Upper lobe of right lung (tissue), 1 donor: Measurements from ENCODE around the gene BCAS3. TPM values are rescaled to one million over a fixed set of nuclear protein-coding genes. Genes with fewer than 3 reads are reported as not detected.

ENCODE experiments used
- ATAC-seq: fragments of 200-7000 bp; cut with Tn5 transposase; one replicate; pipeline ENCODE4 v1.9.1; 2020; ENCODE audit warnings: mild to moderate bottlenecking, moderate library complexity
- DNase-seq: peaks from one replicate; pipeline ENCODE4 v3.0.0-alpha.2; 2020
- H3K27ac ChIP-seq: fragments of 200-600 bp; one replicate; pipeline ENCODE4 v1.8.0; 2022
- H3K27me3 ChIP-seq: fragments of 200-600 bp; one replicate; pipeline ENCODE4 v1.8.0; 2022; ENCODE audit warnings: mild to moderate bottlenecking
- H3K36me3 ChIP-seq: fragments of 200-600 bp; one replicate; pipeline ENCODE4 v1.8.0; 2022
- H3K4me1 ChIP-seq: fragments of 200-600 bp; one replicate; pipeline ENCODE4 v1.8.0; 2022
- H3K4me3 ChIP-seq: fragments of 200-600 bp; one replicate; pipeline ENCODE4 v1.8.0; 2022; ENCODE audit warnings: mild to moderate bottlenecking
- H3K9me3 ChIP-seq: fragments of 200-600 bp; one replicate; pipeline ENCODE4 v1.8.0; 2022
- intact Hi-C: fragments of 100-400 bp; cut with DNase I; formaldehyde crosslinking; loops from one replicate; pipeline ENCODE4 v1.11.0; 2022
- total RNA-seq: library from RNA; stranded (reverse); fragmentation: NEBNext Ultra II Directional; extraction: Animal tissue kit (Norgen Biotek cat#: 25700); gene quantifications from one replicate; pipeline ENCODE4 v1.2.1, GENCODE V29; 2021
- TF ChIP-seq, protein P1 (sequence below): fragments of 200-600 bp; IDR thresholded peaks from one replicate; pipeline ENCODE4 v1.8.0; 2022; ENCODE audit warnings: antibody characterized with exemption
- donor health status: DM: no; HTN: yes; CAD: no; lungs with severe emphysema.

Gene BCAS3
- total RNA-seq, 1 donor from 2014 or later: 23.5 TPM

DNA sequence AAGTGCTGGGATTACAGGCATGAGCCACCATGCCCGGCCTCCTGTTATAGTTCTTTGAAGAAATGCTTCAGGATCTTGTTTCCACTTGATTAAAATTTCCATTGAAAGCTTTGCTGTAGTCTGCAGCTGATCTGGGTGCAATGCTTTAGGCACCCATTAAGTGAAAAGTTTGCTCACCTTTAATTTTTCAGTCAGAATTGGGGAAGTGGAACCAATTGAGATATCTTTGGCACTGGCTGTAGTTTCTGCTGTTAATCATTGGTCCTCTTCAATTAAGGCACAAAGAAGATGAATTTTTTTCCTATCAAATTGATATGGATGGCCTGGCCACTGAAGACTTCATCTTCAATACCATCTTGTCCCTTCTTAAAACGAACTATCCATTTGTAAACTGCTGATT, 385.9 kb downstream of the BCAS3 start:
- Histone ChIP-seq H3K4me1 (peaks cover 19% of the 10 kb centered on the region), H3K9me3 (no peaks in the 10 kb centered on the region), H3K27ac (no peak overlapping the region), H3K4me3 (no peak overlapping the region), H3K36me3 (no peaks in the 10 kb centered on the region), H3K27me3 (no peaks in the 10 kb centered on the region)
- intact Hi-C loops: no loop called here
- no peak for ATAC-seq
- DNase-seq: no peak
- TF ChIP-seq, protein P1, sequence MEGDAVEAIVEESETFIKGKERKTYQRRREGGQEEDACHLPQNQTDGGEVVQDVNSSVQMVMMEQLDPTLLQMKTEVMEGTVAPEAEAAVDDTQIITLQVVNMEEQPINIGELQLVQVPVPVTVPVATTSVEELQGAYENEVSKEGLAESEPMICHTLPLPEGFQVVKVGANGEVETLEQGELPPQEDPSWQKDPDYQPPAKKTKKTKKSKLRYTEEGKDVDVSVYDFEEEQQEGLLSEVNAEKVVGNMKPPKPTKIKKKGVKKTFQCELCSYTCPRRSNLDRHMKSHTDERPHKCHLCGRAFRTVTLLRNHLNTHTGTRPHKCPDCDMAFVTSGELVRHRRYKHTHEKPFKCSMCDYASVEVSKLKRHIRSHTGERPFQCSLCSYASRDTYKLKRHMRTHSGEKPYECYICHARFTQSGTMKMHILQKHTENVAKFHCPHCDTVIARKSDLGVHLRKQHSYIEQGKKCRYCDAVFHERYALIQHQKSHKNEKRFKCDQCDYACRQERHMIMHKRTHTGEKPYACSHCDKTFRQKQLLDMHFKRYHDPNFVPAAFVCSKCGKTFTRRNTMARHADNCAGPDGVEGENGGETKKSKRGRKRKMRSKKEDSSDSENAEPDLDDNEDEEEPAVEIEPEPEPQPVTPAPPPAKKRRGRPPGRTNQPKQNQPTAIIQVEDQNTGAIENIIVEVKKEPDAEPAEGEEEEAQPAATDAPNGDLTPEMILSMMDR: no peak

DNA sequence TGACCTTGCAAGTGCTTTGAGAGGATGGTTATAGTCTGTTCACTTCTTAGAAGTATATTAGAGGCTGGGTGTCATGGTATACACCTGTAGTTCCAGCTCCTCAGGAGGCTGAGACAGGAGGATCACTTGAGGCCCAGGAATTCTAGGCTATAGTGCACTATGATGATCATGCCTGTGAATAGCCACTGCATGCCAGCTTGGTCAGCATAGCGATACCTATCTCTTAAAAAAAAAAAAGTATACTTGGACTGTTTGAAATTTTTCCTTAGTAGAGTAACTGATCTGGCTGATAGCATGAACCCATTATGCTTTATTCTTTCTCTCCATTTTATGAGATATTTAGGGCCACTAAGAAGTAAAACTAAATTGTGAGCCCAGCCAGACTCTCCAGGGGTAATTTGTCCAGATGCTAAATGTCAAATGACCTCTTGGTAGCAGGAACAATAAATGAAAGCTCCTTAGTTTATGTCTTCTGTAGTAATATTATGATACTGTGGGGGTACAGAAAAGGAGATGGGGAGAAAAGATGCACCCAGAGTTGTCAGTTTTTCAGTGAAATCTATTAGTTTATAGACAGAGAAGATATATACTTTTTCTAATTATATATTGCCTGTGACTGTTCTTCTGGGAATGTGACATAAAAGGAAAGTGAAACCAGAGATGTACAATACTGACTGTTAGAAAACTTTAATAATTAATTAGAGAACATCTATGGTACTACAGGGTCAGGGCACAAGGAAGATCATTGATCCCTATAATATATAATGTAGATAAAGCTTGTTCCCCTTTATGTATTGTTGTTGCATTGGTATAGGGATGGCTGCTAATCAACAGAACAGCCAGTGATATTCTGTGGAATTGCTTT, 386.7 kb downstream of the BCAS3 start:
- Histone ChIP-seq H3K4me3 (no peak overlapping the region), H3K36me3 (no peaks in the 10 kb centered on the region), H3K9me3 (no peaks in the 10 kb centered on the region), H3K4me1 (peaks cover 19% of the 10 kb centered on the region), H3K27me3 (no peaks in the 10 kb centered on the region), H3K27ac (no peak overlapping the region)
- intact Hi-C loops: no loop called here
- no peak for ATAC-seq
- no peak for DNase-seq
- TF ChIP-seq, protein P1: no peak

DNA sequence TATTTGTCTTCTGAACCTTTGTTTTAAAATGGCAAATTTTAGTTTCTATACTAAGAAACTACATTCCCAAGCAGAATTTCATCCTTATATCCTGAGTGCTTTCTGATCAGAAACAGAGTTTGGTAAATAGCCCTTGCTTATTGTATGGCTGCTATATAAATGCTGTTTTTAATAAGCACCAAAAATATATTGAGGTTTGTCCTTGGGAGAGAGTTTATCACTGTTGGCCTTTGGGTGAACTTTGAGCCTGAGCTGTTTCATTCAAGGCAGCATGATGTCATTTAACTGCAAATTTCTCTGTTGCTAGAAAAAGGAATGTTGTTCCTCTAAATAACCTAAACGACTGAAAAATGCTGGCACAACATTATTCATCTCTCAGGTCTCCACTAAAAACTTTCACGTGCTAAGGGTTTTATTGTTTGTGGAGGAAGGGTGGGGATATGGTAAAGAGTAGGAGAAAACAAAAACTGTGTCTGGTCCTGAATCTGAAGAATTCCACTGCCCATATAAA, 387.7 kb downstream of the BCAS3 start:
- H3K27ac ChIP-seq: no peak overlapping the region
- no peaks in the 10 kb centered on the region for H3K27me3 ChIP-seq
- H3K36me3 ChIP-seq: no peaks in the 10 kb centered on the region
- H3K4me1 ChIP-seq: peaks cover 19% of the 10 kb centered on the region
- no peak for DNase-seq
- no peak overlapping the region for H3K4me3 ChIP-seq
- H3K9me3 ChIP-seq: no peaks in the 10 kb centered on the region
- intact Hi-C loops: no loop called here
- TF ChIP-seq, protein P1: no peak
- ATAC-seq: no peak

DNA sequence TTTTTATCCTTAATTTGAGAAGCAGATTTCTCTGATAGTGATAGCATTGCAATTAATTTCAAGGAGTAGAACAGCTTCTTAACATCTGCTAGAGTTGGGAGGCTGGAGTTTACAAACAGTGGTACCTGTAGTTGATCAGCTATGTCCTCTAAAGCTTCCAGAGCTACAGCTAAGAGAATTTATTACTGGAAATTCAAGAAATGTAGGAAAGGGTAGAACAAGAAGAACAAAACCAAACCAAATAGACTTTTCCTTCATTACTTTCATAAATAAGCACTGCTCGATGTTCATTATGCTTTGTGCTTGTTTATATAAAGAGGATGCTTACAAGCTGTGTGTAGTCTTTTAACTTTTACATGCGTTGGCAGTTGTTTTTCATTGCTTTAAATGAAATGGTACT, 388.4 kb downstream of the BCAS3 start:
- Histone ChIP-seq H3K4me3 (no peak overlapping the region), H3K9me3 (no peaks in the 10 kb centered on the region), H3K27ac (peak overlapping the region; percentile 20), H3K4me1 (peaks cover 19% of the 10 kb centered on the region), H3K36me3 (no peaks in the 10 kb centered on the region), H3K27me3 (no peaks in the 10 kb centered on the region)
- TF ChIP-seq, protein P1: no peak
- DNase-seq (no peak), ATAC-seq (no peak)
- intact Hi-C loops: no loop called here

DNA sequence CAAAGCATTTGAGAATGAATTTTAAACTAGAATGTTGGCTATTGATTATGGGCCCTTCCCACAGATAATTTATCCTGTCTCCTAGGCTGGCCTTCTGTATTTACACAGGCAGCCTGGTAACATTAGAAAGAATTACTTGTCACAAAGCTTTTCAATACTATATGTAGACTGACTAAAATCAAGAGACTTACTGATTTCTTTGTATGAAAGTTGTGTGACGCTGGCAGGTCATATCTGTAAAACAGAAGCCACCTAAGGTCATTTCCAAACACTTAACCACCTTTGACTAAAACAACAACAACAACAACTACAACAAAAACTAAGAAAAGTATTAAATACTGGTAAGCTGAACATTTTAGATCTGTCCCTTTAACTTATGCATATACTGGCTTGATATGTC, 393.0 kb downstream of the BCAS3 start:
- no peak overlapping the region for H3K27ac ChIP-seq
- intact Hi-C loops: no loop called here
- H3K27me3 ChIP-seq: no peaks in the 10 kb centered on the region
- TF ChIP-seq, protein P1: no peak
- peaks cover 7% of the 10 kb centered on the region for H3K4me1 ChIP-seq
- no peaks in the 10 kb centered on the region for H3K9me3 ChIP-seq
- no peak for DNase-seq
- no peak overlapping the region for H3K4me3 ChIP-seq
- no peaks in the 10 kb centered on the region for H3K36me3 ChIP-seq
- no peak for ATAC-seq
